Activated naive CD4-positive, alpha-beta T cell treated with anti-CD3 and anti-CD28 coated beads for 36 hours (primary cell): ENCODE measurements around the gene SMIM13. TPM values are rescaled to one million over a fixed set of nuclear protein-coding genes. Genes with fewer than 3 reads are reported as not detected.

ENCODE experiments used
- CTCF ChIA-PET: fragments of 350-600 bp; sonication (Branson Sonifier 250); formaldehyde crosslinking; loops from one replicate; lab custom pipeline; 2021; ENCODE audit warnings: antibody characterized with exemption; lab: Charles Lee
- DNase-seq: peaks from one replicate; pipeline ENCODE4 v3.0.0-alpha.2; 2020
- H3K27ac Mint-ChIP-seq: one replicate; pipeline ENCODE4 v1.8.0; 2021; ENCODE audit warnings: mild to moderate bottlenecking, mixed read lengths
- H3K27me3 Mint-ChIP-seq: one replicate; pipeline ENCODE4 v1.8.0; 2021; ENCODE audit warnings: low read depth, mixed read lengths
- H3K36me3 Mint-ChIP-seq: one replicate; pipeline ENCODE4 v1.8.0; 2021; ENCODE audit warnings: low read depth, mixed read lengths
- H3K4me1 Mint-ChIP-seq: one replicate; pipeline ENCODE4 v1.8.0; 2021; ENCODE audit warnings: low read depth, mixed read lengths
- H3K4me3 Mint-ChIP-seq: one replicate; pipeline ENCODE4 v1.8.0; 2021; ENCODE audit warnings: mild to moderate bottlenecking, moderate library complexity, mixed read lengths
- H3K9me3 Mint-ChIP-seq: one replicate; pipeline ENCODE4 v1.8.0; 2021; ENCODE audit warnings: mixed read lengths
- intact Hi-C: fragments of 100-400 bp; cut with micrococcal nuclease; formaldehyde crosslinking; loops from one replicate; pipeline ENCODE4 v1.15.1; 2023
- total RNA-seq, 2 experiments: library from RNA; stranded (reverse); gene quantifications; one replicate each; pipeline ENCODE4 v1.2.3, GENCODE V29; 2021

SMIM13 gene
- total RNA-seq, 2 experiments from 2014 or later, result 5.7 to 7.1 TPM

GRCh38 chr6:11164717-11165646 lies 71.3 kb downstream of the SMIM13 start:
- peaks cover 4% of the 10 kb centered on the region for H3K4me1 Mint-ChIP-seq
- no peaks in the 10 kb centered on the region for H3K36me3 Mint-ChIP-seq
- no peak for DNase-seq
- H3K9me3 Mint-ChIP-seq, result no peaks in the 10 kb centered on the region
- CTCF ChIA-PET, result no interaction called here
- intact Hi-C loops, result no loop called here
- H3K4me3 Mint-ChIP-seq, result no peak overlapping the region
- H3K27ac Mint-ChIP-seq, result no peak overlapping the region
- H3K27me3 Mint-ChIP-seq, result no peaks in the 10 kb centered on the region

- Mint-ChIP-seq H3K36me3 (no peaks in the 10 kb centered on the region), H3K9me3 (no peaks in the 10 kb centered on the region), H3K4me1 (peaks cover 5% of the 10 kb centered on the region), H3K27ac (no peak overlapping the region), H3K27me3 (no peaks in the 10 kb centered on the region), H3K4me3 (no peak overlapping the region)
- intact Hi-C loops, result no loop called here
- CTCF ChIA-PET, result interaction anchor here (0.6 to 0.9 kb wide), 2 partner anchors 22 to 353 kb away, joined by 3 to 4 read pairs; no protein-coding TSS in a partner anchor
- no peak for DNase-seq
Observed at GRCh38 chr6:11166948-11167347, 73.3 kb downstream of the SMIM13 start.

GRCh38 chr6:11168091-11168635 lies 74.5 kb downstream of the SMIM13 start:
- Mint-ChIP-seq H3K27ac (no peak overlapping the region), H3K4me3 (no peak overlapping the region), H3K27me3 (no peaks in the 10 kb centered on the region), H3K9me3 (no peaks in the 10 kb centered on the region), H3K36me3 (no peaks in the 10 kb centered on the region), H3K4me1 (peaks cover 15% of the 10 kb centered on the region)
- intact Hi-C loops, result no loop called here
- DNase-seq, result no peak
- CTCF ChIA-PET, result interaction anchor here (4.9 kb wide), 1 partner anchor 328 kb away, joined by 71 read pairs; no protein-coding TSS in a partner anchor

- intact Hi-C loops, result loop anchor here (1.0 to 5.0 kb wide), 9 partner anchors 28 to 403 kb away; partner anchors contain the start of gene NEDD9
- Mint-ChIP-seq H3K4me3 (no peak overlapping the region), H3K36me3 (no peaks in the 10 kb centered on the region), H3K27me3 (no peaks in the 10 kb centered on the region), H3K4me1 (peaks cover 11% of the 10 kb centered on the region), H3K9me3 (no peaks in the 10 kb centered on the region), H3K27ac (no peak overlapping the region)
- DNase-seq, result no peak
- CTCF ChIA-PET, result interaction anchor here (0.6 to 4.9 kb wide), 37 partner anchors 8 to 1133 kb away, joined by 3 to 71 read pairs (median 4); no protein-coding TSS in a partner anchor
Observed at GRCh38 chr6:11171952-11172351, 78.3 kb downstream of the SMIM13 start.

GRCh38 chr6:11172501-11173327 lies 79.1 kb downstream of the SMIM13 start:
- no peaks in the 10 kb centered on the region for H3K36me3 Mint-ChIP-seq
- no peak overlapping the region for H3K4me3 Mint-ChIP-seq
- CTCF ChIA-PET, result interaction anchor here (0.6 to 4.9 kb wide), 26 partner anchors 9 to 1132 kb away, joined by 3 to 71 read pairs (median 4); no protein-coding TSS in a partner anchor
- no peaks in the 10 kb centered on the region for H3K9me3 Mint-ChIP-seq
- H3K27ac Mint-ChIP-seq, result no peak overlapping the region
- H3K4me1 Mint-ChIP-seq, result peaks cover 11% of the 10 kb centered on the region
- intact Hi-C loops, result loop anchor here (1.0 to 5.0 kb wide), 9 partner anchors 28 to 403 kb away; partner anchors contain the start of gene NEDD9
- no peaks in the 10 kb centered on the region for H3K27me3 Mint-ChIP-seq
- peak; percentile 84 for DNase-seq

GRCh38 chr6:11174242-11174611 lies 80.6 kb downstream of the SMIM13 start:
- H3K4me3 Mint-ChIP-seq, result no peak overlapping the region
- H3K36me3 Mint-ChIP-seq, result no peaks in the 10 kb centered on the region
- CTCF ChIA-PET, result interaction anchor here (0.6 to 1.3 kb wide), 7 partner anchors 11 to 644 kb away, joined by 3 read pairs; no protein-coding TSS in a partner anchor
- no peaks in the 10 kb centered on the region for H3K27me3 Mint-ChIP-seq
- DNase-seq, result no peak
- no peaks in the 10 kb centered on the region for H3K9me3 Mint-ChIP-seq
- H3K27ac Mint-ChIP-seq, result no peak overlapping the region
- intact Hi-C loops, result loop anchor here (5.0 kb wide), 1 partner anchor 143 kb away; no protein-coding TSS in a partner anchor
- peaks cover 11% of the 10 kb centered on the region for H3K4me1 Mint-ChIP-seq

- H3K4me3 Mint-ChIP-seq, result no peak overlapping the region
- intact Hi-C loops, result no loop called here
- H3K27me3 Mint-ChIP-seq, result no peaks in the 10 kb centered on the region
- no peak for DNase-seq
- H3K27ac Mint-ChIP-seq, result no peak overlapping the region
- H3K4me1 Mint-ChIP-seq, result peaks cover 8% of the 10 kb centered on the region
- peaks cover 15% of the 10 kb centered on the region for H3K9me3 Mint-ChIP-seq
- H3K36me3 Mint-ChIP-seq, result peaks cover 2% of the 10 kb centered on the region
- CTCF ChIA-PET, result interaction anchor here (3.6 kb wide), 1 partner anchor 319 kb away, joined by 16 read pairs; no protein-coding TSS in a partner anchor
Observed at GRCh38 chr6:11177271-11177670, 83.6 kb downstream of the SMIM13 start.

- Mint-ChIP-seq H3K27me3 (no peaks in the 10 kb centered on the region), H3K4me1 (no peaks in the 10 kb centered on the region), H3K9me3 (peaks cover 19% of the 10 kb centered on the region), H3K27ac (no peak overlapping the region), H3K36me3 (peaks cover 15% of the 10 kb centered on the region), H3K4me3 (no peak overlapping the region)
- CTCF ChIA-PET, result interaction anchor here (2.5 kb wide), 1 partner anchor 317 kb away, joined by 10 read pairs; no protein-coding TSS in a partner anchor
- no peak for DNase-seq
- intact Hi-C loops, result no loop called here
Observed at GRCh38 chr6:11179088-11179418, 85.4 kb downstream of the SMIM13 start.

- no peak overlapping the region for H3K27ac Mint-ChIP-seq
- CTCF ChIA-PET, result interaction anchor here (1.8 to 2.5 kb wide), 2 partner anchors 9 to 316 kb away, joined by 8 to 10 read pairs; no protein-coding TSS in a partner anchor
- H3K9me3 Mint-ChIP-seq, result peaks cover 19% of the 10 kb centered on the region
- no peaks in the 10 kb centered on the region for H3K4me1 Mint-ChIP-seq
- H3K4me3 Mint-ChIP-seq, result no peak overlapping the region
- intact Hi-C loops, result no loop called here
- peaks cover 20% of the 10 kb centered on the region for H3K36me3 Mint-ChIP-seq
- DNase-seq, result no peak
- H3K27me3 Mint-ChIP-seq, result no peaks in the 10 kb centered on the region
Observed at GRCh38 chr6:11179419-11180202, 86.0 kb downstream of the SMIM13 start.

GRCh38 chr6:11181478-11182136 lies 88.0 kb downstream of the SMIM13 start:
- intact Hi-C loops, result no loop called here
- Mint-ChIP-seq H3K27ac (no peak overlapping the region), H3K4me3 (no peak overlapping the region), H3K27me3 (no peaks in the 10 kb centered on the region), H3K36me3 (peaks cover 36% of the 10 kb centered on the region), H3K4me1 (no peaks in the 10 kb centered on the region), H3K9me3 (peaks cover 19% of the 10 kb centered on the region)
- CTCF ChIA-PET, result interaction anchor here (0.6 to 2.5 kb wide), 2 partner anchors 10 to 314 kb away, joined by 3 to 10 read pairs; no protein-coding TSS in a partner anchor
- DNase-seq, result no peak
